GM12878 (cell line): Measurements from ENCODE around the gene EYS.

Experiments
- BACH1 ChIP-seq: fragments of 450-650 bp; IDR thresholded peaks from 2 replicates; pipeline ENCODE4 v1.6.1; 2017; ENCODE audit warnings: mild to moderate bottlenecking, borderline replicate concordance
- CHD1 ChIP-seq: IDR thresholded peaks from 2 replicates; pipeline ENCODE4 v1.6.1; 2012; ENCODE audit warnings: low read depth, low read length, improper control_type of control experiment
- CTCF ChIP-seq, 3 experiments: IDR thresholded peaks in 2 of 3; conservative IDR thresholded peaks in 1 of 3; 2 replicates each; pipeline ENCODE4 v1.5.1; 2011; ENCODE audit warnings: low read depth in 3 of 3, low read length in 3 of 3, mild to moderate bottlenecking in 3 of 3, control low read depth in 2 of 3, moderate library complexity in 2 of 3, inconsistent platforms in 1 of 3, mixed read lengths in 1 of 3; ENCODE audit not compliant: control insufficient read depth in 2 of 3, insufficient read depth in 1 of 3; ENCODE audit errors: extremely low read depth in 1 of 3
- FOXK2 ChIP-seq: fragments of 450-650 bp; IDR thresholded peaks from 2 replicates; pipeline ENCODE4 v1.6.1; 2017; ENCODE audit warnings: mild to moderate bottlenecking, moderate library complexity
- LARP7 ChIP-seq: fragments of 450-650 bp; IDR thresholded peaks from 2 replicates; pipeline ENCODE4 v1.6.1; 2017; ENCODE audit warnings: mild to moderate bottlenecking
- REST ChIP-seq: IDR thresholded peaks from 2 replicates; pipeline ENCODE4 v1.6.1; 2012; ENCODE audit warnings: mild to moderate bottlenecking, low read depth, low read length
- SRF ChIP-seq, 2 experiments: IDR thresholded peaks; 2 replicates each; pipeline ENCODE4 v1.6.1; 2011; ENCODE audit warnings: low read depth in 2 of 2, low read length in 2 of 2, mild to moderate bottlenecking in 1 of 2, moderate library complexity in 1 of 2

- TF ChIP-seq LARP7 = no peak
- TF ChIP-seq REST = no peak
- TF ChIP-seq CTCF (IDR thresholded peaks at IDR 0.05 in 2 of 3, conservative IDR thresholded peaks at IDR 0.05 in 1 of 3; ENCODE audit: control insufficient read depth in 2 of 3, extremely low read depth in 1 of 3, insufficient read depth in 1 of 3, low read depth in 3 of 3, low read length in 3 of 3) = no peak
- no peak for TF ChIP-seq CHD1
- TF ChIP-seq BACH1 = no peak
- no peak for TF ChIP-seq FOXK2
- no peak for TF ChIP-seq SRF (IDR thresholded peaks at IDR 0.05; ENCODE audit: low read depth in 2 of 2, low read length in 2 of 2)
These were observed 1862.7 kb downstream of the EYS start for GRCh38 chr6:63844287-63844686.
